GM19238 (cell line): ENCODE results near the gene KIAA1755.

Experiments used
- DNase-seq: peaks from one replicate; pipeline ENCODE4 v3.0.0; 2011; ENCODE audit warnings: low spot score; ENCODE audit not compliant: insufficient read length

Gene KIAA1755

GRCh38 chr20:38207621-38208020 is 52.9 kb downstream of the KIAA1755 start:
- no peak for DNase-seq

- DNase-seq: no peak
These were observed 55.5 kb downstream of the KIAA1755 start for GRCh38 chr20:38205001-38205400.

- DNase-seq: no peak
These were observed 56.6 kb downstream of the KIAA1755 start for GRCh38 chr20:38203981-38204357.

GRCh38 chr20:38203337-38203980 is 57.1 kb downstream of the KIAA1755 start:
- no peak for DNase-seq

GRCh38 chr20:38202982-38203293 is 57.6 kb downstream of the KIAA1755 start:
- DNase-seq: no peak

GRCh38 chr20:38202153-38202981 is 58.2 kb downstream of the KIAA1755 start:
- DNase-seq: no peak

GRCh38 chr20:38201356-38201755 is 59.2 kb downstream of the KIAA1755 start:
- no peak for DNase-seq

- DNase-seq: no peak
These were observed 59.9 kb downstream of the KIAA1755 start for GRCh38 chr20:38200646-38201045.

- DNase-seq: no peak
These were observed 60.8 kb downstream of the KIAA1755 start for GRCh38 chr20:38199501-38200390.

- DNase-seq: no peak
These were observed 62.2 kb downstream of the KIAA1755 start for GRCh38 chr20:38198238-38198861.

- DNase-seq: no peak
These were observed 62.9 kb downstream of the KIAA1755 start for GRCh38 chr20:38197619-38198018.

- no peak for DNase-seq
These were observed 63.3 kb downstream of the KIAA1755 start for GRCh38 chr20:38197217-38197616.

- no peak for DNase-seq
These were observed 63.9 kb downstream of the KIAA1755 start for GRCh38 chr20:38196592-38196991.

GRCh38 chr20:38196076-38196475 is 64.5 kb downstream of the KIAA1755 start:
- DNase-seq: no peak

GRCh38 chr20:38195521-38195920 is 65.0 kb downstream of the KIAA1755 start:
- no peak for DNase-seq

- DNase-seq: no peak
These were observed 65.5 kb downstream of the KIAA1755 start for GRCh38 chr20:38194971-38195504.

GRCh38 chr20:38193586-38194105 is 66.9 kb downstream of the KIAA1755 start:
- no peak for DNase-seq

- DNase-seq: no peak
These were observed 68.1 kb downstream of the KIAA1755 start for GRCh38 chr20:38192323-38192885.

- no peak for DNase-seq
These were observed 68.9 kb downstream of the KIAA1755 start for GRCh38 chr20:38191654-38192053.

GRCh38 chr20:38190936-38191371 is 69.6 kb downstream of the KIAA1755 start:
- DNase-seq: no peak

GRCh38 chr20:38190166-38190565 is 70.4 kb downstream of the KIAA1755 start:
- no peak for DNase-seq
